Natural killer cell (primary cell): ENCODE measurements around the gene PIWIL1. TPM values are rescaled to one million over a fixed set of nuclear protein-coding genes. Genes with fewer than 3 reads are reported as not detected.

ENCODE experiments used
- ATAC-seq, 3 donors: fragments of 150-1000 bp in 2 of 3; fragments of 200-7000 bp in 1 of 3; cut with Tn5 transposase; 1 replicate in 1 of 3; 2 replicates in 2 of 3; pipeline ENCODE4 v1.10.0; 2021; ENCODE audit warnings: mild to moderate bottlenecking in 2 of 3, moderate library complexity in 2 of 3
- DNase-seq, 2 donors: peaks; one replicate each; pipeline versions ENCODE4 v3.0.0 to v3.0.0-alpha.2; 2013 to 2021; ENCODE audit warnings: mixed read lengths in 1 of 2
- H3K27ac ChIP-seq: one replicate; pipeline ENCODE4 v1.5.1; 2013; ENCODE audit warnings: mild to moderate bottlenecking, low read length
- H3K27me3 ChIP-seq: one replicate; pipeline ENCODE4 v1.6.1; 2013; ENCODE audit warnings: low read length; ENCODE audit not compliant: control insufficient read depth, insufficient read depth
- H3K36me3 ChIP-seq: one replicate; pipeline ENCODE4 v1.6.1; 2013; ENCODE audit warnings: low read length; ENCODE audit not compliant: control insufficient read depth, insufficient read depth
- H3K4me1 ChIP-seq: one replicate; pipeline ENCODE4 v1.6.1; 2013; ENCODE audit warnings: low read length; ENCODE audit not compliant: control insufficient read depth, insufficient read depth
- H3K4me3 ChIP-seq: one replicate; pipeline ENCODE4 v1.5.1; 2013; ENCODE audit warnings: low read length
- H3K9me3 ChIP-seq: one replicate; pipeline ENCODE4 v1.6.1; 2013; ENCODE audit warnings: low read length; ENCODE audit not compliant: control insufficient read depth, insufficient read depth
- H3K27ac Mint-ChIP-seq, 2 donors: one replicate each; pipeline ENCODE4 v1.8.0; 2022; ENCODE audit warnings: mild to moderate bottlenecking in 2 of 2, mixed read lengths in 2 of 2, moderate library complexity in 1 of 2
- H3K27me3 Mint-ChIP-seq, 2 donors: one replicate each; pipeline ENCODE4 v1.8.0; 2022; ENCODE audit warnings: low read depth in 2 of 2, mixed read lengths in 2 of 2
- H3K36me3 Mint-ChIP-seq: one replicate; pipeline ENCODE4 v1.8.0; 2022; ENCODE audit warnings: mixed read lengths
- H3K4me1 Mint-ChIP-seq, 2 donors: one replicate each; pipeline ENCODE4 v1.8.0; 2022; ENCODE audit warnings: mixed read lengths in 2 of 2
- H3K4me3 Mint-ChIP-seq: one replicate; pipeline ENCODE4 v1.8.0; 2022; ENCODE audit warnings: mild to moderate bottlenecking, moderate library complexity, mixed read lengths
- H3K9me3 Mint-ChIP-seq, 2 donors: one replicate each; pipeline ENCODE4 v1.8.0; 2022; ENCODE audit warnings: mixed read lengths in 2 of 2
- CTCF ChIP-seq: fragments of 200-600 bp; IDR thresholded peaks from one replicate; pipeline ENCODE4 v1.8.0; 2022; ENCODE audit warnings: antibody characterized with exemption
- WGBS: methylation state at CpG from one replicate; pipeline ENCODE4 v1.1.7; 2013; ENCODE audit warnings: missing lambda C conversion rate; ENCODE audit not compliant: insufficient coverage; 5-methylcytosine and 5-hydroxymethylcytosine counted together
- intact Hi-C: fragments of 100-400 bp; cut with micrococcal nuclease; formaldehyde crosslinking; loops from one replicate; pipeline ENCODE4 v1.14.2; 2022
- total RNA-seq, 4 donors: library from RNA; stranded (reverse); fragments of 120-200 nt in 1 of 4; gene quantifications; one replicate each; pipeline versions ENCODE4 v1.2.3 to v1.2.4, GENCODE V29; 2013 to 2022

Gene PIWIL1
- total RNA-seq, 3 donors from 2014 or later (not counting 1 experiment from before 2014, with no cell fraction given): not detected

- H3K27ac ChIP-seq: no peak overlapping the region
- no peaks in the 10 kb centered on the region for H3K4me1 ChIP-seq
- no peaks in the 10 kb centered on the region for H3K27me3 ChIP-seq
- H3K9me3 Mint-ChIP-seq: peaks cover 0 to 7% of the 10 kb centered on the region in 2 donors
- H3K36me3 Mint-ChIP-seq: no peaks in the 10 kb centered on the region
- H3K27ac Mint-ChIP-seq: no peak overlapping the region
- H3K36me3 ChIP-seq: no peaks in the 10 kb centered on the region
- H3K9me3 ChIP-seq: no peaks in the 10 kb centered on the region
- no peak overlapping the region for H3K4me3 ChIP-seq
- 79% methylated on average over 21 of the region's 21 CpGs for whole genome bisulfite sequencing
- ATAC-seq (no peak), DNase-seq (no peak)
- no peaks in the 10 kb centered on the region for H3K4me1 Mint-ChIP-seq
- intact Hi-C loops: no loop called here
- no peak for TF ChIP-seq CTCF
- peaks cover 0 to 2% of the 10 kb centered on the region in 2 donors for H3K27me3 Mint-ChIP-seq
- H3K4me3 Mint-ChIP-seq: no peak overlapping the region
Observed at GRCh38 chr12:130300737-130301535, 36.8 kb upstream of the PIWIL1 start.

GRCh38 chr12:130301559-130301958 is 36.1 kb upstream of the PIWIL1 start:
- no peak overlapping the region for H3K4me3 ChIP-seq
- Mint-ChIP-seq H3K27ac (no peak overlapping the region), H3K4me1 (no peaks in the 10 kb centered on the region), H3K27me3 (peaks cover 0 to 2% of the 10 kb centered on the region in 2 donors), H3K4me3 (no peak overlapping the region), H3K9me3 (peaks cover 0 to 7% of the 10 kb centered on the region in 2 donors), H3K36me3 (no peaks in the 10 kb centered on the region)
- H3K36me3 ChIP-seq: no peaks in the 10 kb centered on the region
- WGBS: 85% methylated on average over 14 of the region's 14 CpGs
- H3K27me3 ChIP-seq: no peaks in the 10 kb centered on the region
- no peaks in the 10 kb centered on the region for H3K4me1 ChIP-seq
- no peaks in the 10 kb centered on the region for H3K9me3 ChIP-seq
- DNase-seq (no peak), ATAC-seq (no peak)
- intact Hi-C loops: no loop called here
- no peak for TF ChIP-seq CTCF
- H3K27ac ChIP-seq: no peak overlapping the region

- WGBS: 85% methylated on average over 8 of the region's 8 CpGs
Observed at GRCh38 chr12:130303781-130304180, 33.9 kb upstream of the PIWIL1 start.

More at GRCh38 chr12:130303781-130304180, 33.9 kb upstream of the PIWIL1 start:
- no peaks in the 10 kb centered on the region for H3K36me3 ChIP-seq
- no peak overlapping the region for H3K4me3 Mint-ChIP-seq
- ATAC-seq (no peak), DNase-seq (no peak)
- no peaks in the 10 kb centered on the region for H3K4me1 ChIP-seq
- H3K27me3 ChIP-seq: no peaks in the 10 kb centered on the region
- TF ChIP-seq CTCF: no peak
- no peak overlapping the region for H3K27ac Mint-ChIP-seq
- H3K27ac ChIP-seq: no peak overlapping the region
- H3K4me3 ChIP-seq: no peak overlapping the region
- peaks cover 0 to 2% of the 10 kb centered on the region in 2 donors for H3K27me3 Mint-ChIP-seq
- intact Hi-C loops: no loop called here
- no peaks in the 10 kb centered on the region for H3K9me3 ChIP-seq
- peaks cover 0 to 7% of the 10 kb centered on the region in 2 donors for H3K9me3 Mint-ChIP-seq
- H3K36me3 Mint-ChIP-seq: no peaks in the 10 kb centered on the region
- no peaks in the 10 kb centered on the region for H3K4me1 Mint-ChIP-seq
